SK-N-SH (cell line): Measurements from ENCODE around the gene OGDHL. TPM values are rescaled to one million over a fixed set of nuclear protein-coding genes. Genes with fewer than 3 reads are reported as not detected.
"Not testable (repeated sequence)": the region's sequence is repeated elsewhere in the genome, so short reads cannot be mapped to it uniquely, and the experiment has no call there.

ENCODE experiments used
- CTCF ChIA-PET: fragments of 300-600, 350-600 bp; formaldehyde crosslinking; extraction: SDS; loops from one replicate; lab custom pipeline; 2021; lab: Yijun Ruan, JAX
- POLR2A ChIA-PET: fragments of 350-600 bp; sonication (Branson Sonifier 250); formaldehyde crosslinking; extraction: SDS; loops from one replicate; lab custom pipeline; 2020; ENCODE audit warnings: antibody characterized with exemption, inconsistent platforms; lab: Yijun Ruan, JAX
- DNase-seq: peaks from one replicate; pipeline ENCODE4 v3.0.0; 2012
- H2AFZ ChIP-seq: fragments of 200-600 bp; sonication (generic); 2 replicates; pipeline ENCODE4 v1.8.1; 2016; ENCODE audit warnings: antibody characterized with exemption, mild to moderate bottlenecking, low read depth
- H3F3A ChIP-seq: fragments of 200-600 bp; sonication (generic); replicated peaks from 2 replicates; pipeline ENCODE3; 2016; ENCODE audit warnings: antibody characterized with exemption, mild to moderate bottlenecking; ENCODE audit not compliant: insufficient read depth
- H3K27ac ChIP-seq, 2 experiments: fragments of 200-500 bp in 1 of 2; fragments of 200-600 bp in 1 of 2; sonication (Bioruptor generic) in 1 of 2; sonication (generic), shearing (Covaris generic) in 1 of 2; 2 replicates each; pipeline versions ENCODE4 v1.5.1 to v1.6.1; 2014 to 2016; ENCODE audit warnings: low read depth in 2 of 2, inconsistent platforms in 1 of 2, low read length in 1 of 2, mild to moderate bottlenecking in 1 of 2, mixed read lengths in 1 of 2
- H3K27me3 ChIP-seq: fragments of 200-600 bp; sonication (generic), shearing (Covaris generic); 2 replicates; pipeline ENCODE4 v1.6.1; 2016; ENCODE audit warnings: mixed run types; ENCODE audit not compliant: insufficient read depth
- H3K36me3 ChIP-seq, 2 experiments: fragments of 200-500 bp in 1 of 2; fragments of 200-600 bp in 1 of 2; sonication (Bioruptor generic) in 1 of 2; sonication (generic) in 1 of 2; replicated peaks in 1 of 2; 2 replicates each; pipeline versions ENCODE3 to v1.5.1; 2014 to 2016; ENCODE audit warnings: low read length in 1 of 2, mild to moderate bottlenecking in 1 of 2; ENCODE audit not compliant: insufficient read depth in 2 of 2, control insufficient read depth in 1 of 2
- H3K4me1 ChIP-seq, 2 experiments: fragments of 200-500 bp in 1 of 2; fragments of 200-600 bp in 1 of 2; sonication (Bioruptor generic) in 1 of 2; sonication (generic), shearing (Covaris generic) in 1 of 2; 2 replicates each; pipeline versions ENCODE4 v1.5.1 to v1.6.1; 2014 to 2016; ENCODE audit warnings: low read depth in 1 of 2, low read length in 1 of 2, mixed run types in 1 of 2; ENCODE audit not compliant: insufficient read depth in 2 of 2, control insufficient read depth in 1 of 2
- H3K4me2 ChIP-seq: fragments of 200-600 bp; sonication (generic), shearing (Covaris generic); 2 replicates; pipeline ENCODE4 v1.6.1; 2017; ENCODE audit warnings: mixed run types
- H3K4me3 ChIP-seq, 2 experiments: fragments of 200-500 bp in 1 of 2; fragments of 200-600 bp in 1 of 2; sonication (Bioruptor generic) in 1 of 2; sonication (generic), shearing (Covaris generic) in 1 of 2; 2 replicates each; pipeline versions ENCODE4 v1.5.1 to v1.8.1; 2014 to 2016; ENCODE audit warnings: low read depth in 2 of 2, inconsistent platforms in 1 of 2, low read length in 1 of 2, mild to moderate bottlenecking in 1 of 2, mixed read lengths in 1 of 2, moderate library complexity in 1 of 2
- H3K79me2 ChIP-seq: fragments of 200-600 bp; sonication (generic); 2 replicates; pipeline ENCODE4 v1.8.1; 2017; ENCODE audit warnings: mild to moderate bottlenecking; ENCODE audit not compliant: insufficient read depth
- H3K9ac ChIP-seq: fragments of 200-600 bp; sonication (generic); 2 replicates; pipeline ENCODE4 v1.6.1; 2017; ENCODE audit warnings: mixed run types
- H3K9me2 ChIP-seq: fragments of 200-600 bp; sonication (generic); 2 replicates; pipeline ENCODE4 v1.6.1; 2017; ENCODE audit warnings: mixed run types
- H3K9me3 ChIP-seq: fragments of 200-600 bp; sonication (generic); 2 replicates; pipeline ENCODE4 v1.6.1; 2017; ENCODE audit warnings: mixed run types, mild to moderate bottlenecking, moderate library complexity
- H4K20me1 ChIP-seq: fragments of 200-600 bp; sonication (generic); 2 replicates; pipeline ENCODE4 v1.6.1; 2017; ENCODE audit warnings: mild to moderate bottlenecking, mixed run types; ENCODE audit not compliant: insufficient read depth
- CHD2 ChIP-seq: fragments of 150-350 bp; IDR thresholded peaks from 2 replicates; pipeline ENCODE4 v1.6.1; 2018; ENCODE audit warnings: low read length; ENCODE audit not compliant: partially characterized antibody
- CTCF ChIP-seq: fragments of 200-600 bp; sonication (generic); IDR thresholded peaks from 2 replicates; pipeline ENCODE4 v1.6.1; 2017; ENCODE audit warnings: antibody characterized with exemption, mild to moderate bottlenecking, moderate library complexity
- EZH2phosphoT487 ChIP-seq: fragments of 200-600 bp; sonication (generic); IDR thresholded peaks from 2 replicates; pipeline ENCODE4 v1.6.1; 2017; ENCODE audit warnings: low read depth, mixed run types, mild to moderate bottlenecking, antibody characterized with exemption, moderate library complexity, borderline replicate concordance
- FOSL2 ChIP-seq: IDR thresholded peaks from 2 replicates; pipeline ENCODE4 v1.4.0; 2012; ENCODE audit warnings: low read depth, mild to moderate bottlenecking, moderate library complexity, borderline replicate concordance
- FOXJ3 ChIP-seq: sonication (generic); formaldehyde crosslinking; IDR thresholded peaks from 2 replicates; pipeline ENCODE4 v1.5.1; 2020; ENCODE audit warnings: mild to moderate bottlenecking, missing genetic modification reagents
- FOXM1 ChIP-seq: IDR thresholded peaks from 2 replicates; pipeline ENCODE4 v1.4.0; 2012; ENCODE audit warnings: low read depth, mild to moderate bottlenecking
- JUND ChIP-seq: IDR thresholded peaks from 2 replicates; pipeline ENCODE4 v1.4.0; 2012
- MXI1 ChIP-seq: IDR thresholded peaks from 2 replicates; pipeline ENCODE4 v1.6.1; 2012; ENCODE audit warnings: mild to moderate bottlenecking, low read depth, low read length, improper control_type of control experiment
- NRF1 ChIP-seq: IDR thresholded peaks from 2 replicates; pipeline ENCODE4 v1.6.1; 2012; ENCODE audit warnings: low read depth, mild to moderate bottlenecking, low read length
- POLR2AphosphoS5 ChIP-seq: IDR thresholded peaks from 2 replicates; pipeline ENCODE4 v1.6.1; 2012; ENCODE audit warnings: low read depth, low read length
- RCOR1 ChIP-seq: fragments of 150-350 bp; IDR thresholded peaks from 2 replicates; pipeline ENCODE4 v1.6.1; 2017; ENCODE audit warnings: antibody characterized with exemption, low read length
- RFX5 ChIP-seq: IDR thresholded peaks from 2 replicates; pipeline ENCODE4 v1.6.1; 2012; ENCODE audit warnings: mild to moderate bottlenecking, improper control_type of control experiment, low read length
- TAF1 ChIP-seq: IDR thresholded peaks from 2 replicates; pipeline ENCODE4 v1.6.1; 2012; ENCODE audit warnings: low read depth, mild to moderate bottlenecking, low read length, moderate library complexity, borderline replicate concordance
- WGBS: methylation state at CpG from one replicate; pipeline ENCODE4 v1.1.6; 2017; ENCODE audit warnings: low lambda C conversion rate; 5-methylcytosine and 5-hydroxymethylcytosine counted together
- polyA plus RNA-seq, 3 experiments: library from polyadenylated mRNA; depleted of rRNA; stranded (reverse); fragments of >200 nt; gene quantifications; 2 replicates each; pipeline ENCODE4 v1.2.3, GENCODE V29; 2012
- TF ChIP-seq, protein P1 (sequence below): IDR thresholded peaks from 2 replicates; pipeline ENCODE4 v1.4.0; 2012; ENCODE audit warnings: low read depth
- TF ChIP-seq, protein P2 (sequence below): fragments of 150-350 bp; IDR thresholded peaks from 2 replicates; pipeline ENCODE4 v1.6.1; 2016; ENCODE audit warnings: mild to moderate bottlenecking, low read depth, low read length
- TF ChIP-seq, protein P3 (sequence below): IDR thresholded peaks from 2 replicates; pipeline ENCODE4 v1.4.0; 2012; ENCODE audit warnings: low read depth, borderline replicate concordance

Gene OGDHL
- polyA plus RNA-seq, 1 of the 3 experiments (the other 2 are of a cell fraction) = 25.4 TPM

DNA sequence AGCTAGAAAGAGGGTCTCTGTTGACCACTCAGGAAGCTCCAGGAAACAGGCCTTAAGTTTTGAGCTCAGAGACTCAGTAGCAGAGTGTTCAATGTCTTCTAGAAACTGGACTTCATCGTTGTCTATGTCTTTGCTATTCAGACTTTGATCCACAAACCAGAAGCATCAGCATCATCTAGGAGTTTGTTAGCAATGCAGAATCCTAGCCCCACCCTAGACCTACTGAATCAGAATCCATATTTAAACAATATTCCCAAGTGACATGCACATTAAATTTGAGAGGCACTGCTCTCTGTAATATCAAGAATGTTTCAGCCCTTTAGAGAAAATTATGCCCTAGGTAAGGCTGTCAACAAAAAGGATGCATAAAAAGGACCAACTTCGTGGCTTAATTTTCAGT is 12.9 kb upstream of the OGDHL start (continued):
- TF ChIP-seq FOSL2 = no peak
- TF ChIP-seq MXI1 = no peak
- no peak for TF ChIP-seq RCOR1

GRCh38 chr10:49772944-49773343 is 10.8 kb upstream of the OGDHL start:
- H3K36me3 ChIP-seq, H3K4me1 ChIP-seq, H2AFZ ChIP-seq, CTCF ChIA-PET, H3F3A ChIP-seq, H3K9ac ChIP-seq, DNase-seq, H4K20me1 ChIP-seq, H3K79me2 ChIP-seq, H3K4me2 ChIP-seq, H3K4me3 ChIP-seq, H3K9me2 ChIP-seq, H3K27ac ChIP-seq, H3K9me3 ChIP-seq, POLR2A ChIA-PET, H3K27me3 ChIP-seq: not testable (repeated sequence)
- 34% methylated on average over 5 of the region's 5 CpGs for WGBS

DNA sequence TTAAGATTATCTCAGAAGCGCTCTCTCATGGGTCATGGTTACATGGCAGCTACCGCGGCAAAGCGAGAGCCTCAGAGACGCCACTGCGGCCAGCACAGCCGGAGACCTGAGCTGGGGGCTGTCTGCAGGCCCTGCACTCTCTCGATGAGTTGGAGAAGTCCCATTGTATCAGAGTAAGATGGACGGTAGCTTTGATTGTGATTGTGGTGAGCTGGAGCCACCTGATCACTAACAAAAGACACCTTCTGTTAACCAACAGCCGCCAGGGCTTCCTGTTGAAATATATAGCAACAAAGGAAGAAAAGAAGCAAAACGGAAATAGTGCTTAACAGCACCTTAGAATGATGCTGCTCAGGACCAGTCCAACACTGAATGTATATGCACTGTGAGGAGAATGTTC is 8.9 kb upstream of the OGDHL start:
- H3K27ac ChIP-seq, H3K27me3 ChIP-seq, H3K4me1 ChIP-seq, H3K9ac ChIP-seq, POLR2A ChIA-PET, H3K4me2 ChIP-seq, H3K4me3 ChIP-seq, DNase-seq, H3F3A ChIP-seq, H3K9me3 ChIP-seq, H3K79me2 ChIP-seq, H3K36me3 ChIP-seq, H2AFZ ChIP-seq, H3K9me2 ChIP-seq, H4K20me1 ChIP-seq: not testable (repeated sequence)
- CTCF ChIA-PET = interaction anchor here (1.6 kb wide), 1 partner anchor 178 kb away, joined by 5 read pairs; no protein-coding TSS in a partner anchor
- 70% methylated on average over 11 of the region's 11 CpGs for WGBS

DNA sequence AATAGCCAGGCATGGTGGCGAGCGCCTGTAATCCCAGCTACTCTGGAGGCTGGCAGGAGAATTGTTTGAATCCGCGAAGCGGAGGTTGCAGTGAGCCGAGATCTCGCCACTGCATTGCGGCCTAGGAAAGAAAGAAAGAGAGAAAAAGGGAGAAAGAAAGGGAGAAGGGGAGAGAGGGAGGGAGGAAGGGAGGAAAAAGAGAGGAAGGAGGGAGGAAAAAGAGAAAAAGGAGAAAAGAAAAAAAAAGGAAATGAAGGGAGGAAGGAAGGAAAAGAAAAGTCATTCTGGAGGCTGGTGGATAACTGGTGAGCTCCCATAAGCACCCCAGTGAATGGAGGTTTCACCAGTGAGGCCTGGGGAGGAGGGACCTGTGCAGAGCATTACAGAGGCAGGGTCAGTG is 7.6 kb upstream of the OGDHL start:
- Histone ChIP-seq H3K9me3 (no peaks in the 10 kb centered on the region), H3K4me2 (no peak overlapping the region), H2AFZ (no peak overlapping the region), H4K20me1 (no peaks in the 10 kb centered on the region), H3K79me2 (no peaks in the 10 kb centered on the region), H3K4me1 (no peaks in the 10 kb centered on the region), H3K36me3 (no peaks in the 10 kb centered on the region), H3K27me3 (no peaks in the 10 kb centered on the region; the same call in 1 of the 2 replicates), H3K9ac (no peak overlapping the region), H3K27ac (no peak overlapping the region), H3F3A (no peaks in the 10 kb centered on the region), H3K4me3 (no peak overlapping the region), H3K9me2 (no peaks in the 10 kb centered on the region)
- no peak for DNase-seq
- CTCF ChIA-PET = no interaction called here
- POLR2A ChIA-PET = no interaction called here
- TF ChIP-seq, protein P1, sequence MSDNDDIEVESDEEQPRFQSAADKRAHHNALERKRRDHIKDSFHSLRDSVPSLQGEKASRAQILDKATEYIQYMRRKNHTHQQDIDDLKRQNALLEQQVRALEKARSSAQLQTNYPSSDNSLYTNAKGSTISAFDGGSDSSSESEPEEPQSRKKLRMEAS = no peak
- no peak for TF ChIP-seq CTCF
- TF ChIP-seq RFX5 = no peak
- TF ChIP-seq NRF1 = no peak
- TF ChIP-seq MXI1 = no peak
- no peak for TF ChIP-seq TAF1
- TF ChIP-seq, protein P2, sequence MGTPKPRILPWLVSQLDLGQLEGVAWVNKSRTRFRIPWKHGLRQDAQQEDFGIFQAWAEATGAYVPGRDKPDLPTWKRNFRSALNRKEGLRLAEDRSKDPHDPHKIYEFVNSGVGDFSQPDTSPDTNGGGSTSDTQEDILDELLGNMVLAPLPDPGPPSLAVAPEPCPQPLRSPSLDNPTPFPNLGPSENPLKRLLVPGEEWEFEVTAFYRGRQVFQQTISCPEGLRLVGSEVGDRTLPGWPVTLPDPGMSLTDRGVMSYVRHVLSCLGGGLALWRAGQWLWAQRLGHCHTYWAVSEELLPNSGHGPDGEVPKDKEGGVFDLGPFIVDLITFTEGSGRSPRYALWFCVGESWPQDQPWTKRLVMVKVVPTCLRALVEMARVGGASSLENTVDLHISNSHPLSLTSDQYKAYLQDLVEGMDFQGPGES = no peak
- no peak for TF ChIP-seq JUND
- no peak for TF ChIP-seq FOXJ3 (CRISPR knock-in tag)
- no peak for TF ChIP-seq EZH2phosphoT487
- TF ChIP-seq FOXM1 = no peak
- TF ChIP-seq, protein P3, sequence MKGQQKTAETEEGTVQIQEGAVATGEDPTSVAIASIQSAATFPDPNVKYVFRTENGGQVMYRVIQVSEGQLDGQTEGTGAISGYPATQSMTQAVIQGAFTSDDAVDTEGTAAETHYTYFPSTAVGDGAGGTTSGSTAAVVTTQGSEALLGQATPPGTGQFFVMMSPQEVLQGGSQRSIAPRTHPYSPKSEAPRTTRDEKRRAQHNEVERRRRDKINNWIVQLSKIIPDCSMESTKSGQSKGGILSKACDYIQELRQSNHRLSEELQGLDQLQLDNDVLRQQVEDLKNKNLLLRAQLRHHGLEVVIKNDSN = no peak
- no peak for TF ChIP-seq POLR2AphosphoS5
- no peak for TF ChIP-seq CHD2
- 93% methylated on average over 8 of the region's 8 CpGs for WGBS
